ENCODE results near the gene PTPRN2. TPM values are rescaled to one million over a fixed set of nuclear protein-coding genes. Genes with fewer than 3 reads are reported as not detected.

PTPRN2 gene
- total RNA-seq, 2 experiments from 2014 or later, result 4.7 to 4.8 TPM

GRCh38 chr7:157637216-157637949 lies 950.2 kb downstream of the PTPRN2 start:
- CTCF ChIA-PET, result no interaction called here
- Mint-ChIP-seq H3K27ac (no peak overlapping the region), H3K4me3 (no peak overlapping the region), H3K9me3 (peaks cover 7% of the 10 kb centered on the region), H3K4me1 (no peaks in the 10 kb centered on the region), H3K27me3 (peaks cover 34% of the 10 kb centered on the region), H3K36me3 (ENCODE audit: low read depth) (no peaks in the 10 kb centered on the region)
- POLR2A ChIA-PET, result no interaction called here
- no peak for DNase-seq

- ChIA-PET POLR2A (interaction anchor here (1.0 kb wide), 1 partner anchor 39 kb away, joined by 3 read pairs; no protein-coding TSS in a partner anchor), CTCF (no interaction called here)
- Mint-ChIP-seq H3K4me1 (no peaks in the 10 kb centered on the region), H3K36me3 (ENCODE audit: low read depth) (no peaks in the 10 kb centered on the region), H3K27me3 (peaks cover 41% of the 10 kb centered on the region), H3K9me3 (peaks cover 7% of the 10 kb centered on the region), H3K4me3 (no peak overlapping the region), H3K27ac (no peak overlapping the region)
- DNase-seq, result no peak
Measured at GRCh38 chr7:157635669-157636068, 952.0 kb downstream of the PTPRN2 start.

- DNase-seq, result no peak
- Mint-ChIP-seq H3K9me3 (peaks cover 6% of the 10 kb centered on the region), H3K27me3 (peaks cover 42% of the 10 kb centered on the region), H3K36me3 (ENCODE audit: low read depth) (no peaks in the 10 kb centered on the region), H3K27ac (no peak overlapping the region), H3K4me1 (no peaks in the 10 kb centered on the region), H3K4me3 (no peak overlapping the region)
- ChIA-PET POLR2A (interaction anchor here (1.0 kb wide), 1 partner anchor 39 kb away, joined by 3 read pairs; no protein-coding TSS in a partner anchor), CTCF (no interaction called here)
Measured at GRCh38 chr7:157635148-157635500, 952.5 kb downstream of the PTPRN2 start.

GRCh38 chr7:157634401-157635147 lies 953.0 kb downstream of the PTPRN2 start:
- Mint-ChIP-seq H3K27me3 (peaks cover 39% of the 10 kb centered on the region), H3K4me3 (no peak overlapping the region), H3K36me3 (ENCODE audit: low read depth) (no peaks in the 10 kb centered on the region), H3K9me3 (peaks cover 3% of the 10 kb centered on the region), H3K27ac (no peak overlapping the region), H3K4me1 (no peaks in the 10 kb centered on the region)
- DNase-seq, result no peak
- CTCF ChIA-PET, result no interaction called here
- POLR2A ChIA-PET, result no interaction called here

GRCh38 chr7:157633465-157634185 lies 954.0 kb downstream of the PTPRN2 start:
- no peak overlapping the region for H3K27ac Mint-ChIP-seq
- no peak overlapping the region for H3K4me3 Mint-ChIP-seq
- H3K36me3 Mint-ChIP-seq (ENCODE audit: low read depth), result no peaks in the 10 kb centered on the region
- H3K9me3 Mint-ChIP-seq, result no peaks in the 10 kb centered on the region
- no peak for DNase-seq
- ChIA-PET CTCF (no interaction called here), POLR2A (no interaction called here)
- peaks cover 40% of the 10 kb centered on the region for H3K27me3 Mint-ChIP-seq
- no peaks in the 10 kb centered on the region for H3K4me1 Mint-ChIP-seq

GRCh38 chr7:157630301-157630853 lies 957.2 kb downstream of the PTPRN2 start:
- no peaks in the 10 kb centered on the region for H3K36me3 Mint-ChIP-seq (ENCODE audit: low read depth)
- no peak for DNase-seq
- POLR2A ChIA-PET, result no interaction called here
- H3K4me1 Mint-ChIP-seq, result peaks cover 11% of the 10 kb centered on the region
- CTCF ChIA-PET, result no interaction called here
- H3K27ac Mint-ChIP-seq, result no peak overlapping the region
- H3K4me3 Mint-ChIP-seq, result no peak overlapping the region
- peaks cover 25% of the 10 kb centered on the region for H3K27me3 Mint-ChIP-seq
- H3K9me3 Mint-ChIP-seq, result no peaks in the 10 kb centered on the region

GRCh38 chr7:157628456-157628855 lies 959.2 kb downstream of the PTPRN2 start:
- DNase-seq, result no peak
- Mint-ChIP-seq H3K9me3 (no peaks in the 10 kb centered on the region), H3K4me3 (no peak overlapping the region), H3K36me3 (ENCODE audit: low read depth) (no peaks in the 10 kb centered on the region), H3K27ac (no peak overlapping the region), H3K27me3 (peaks cover 19% of the 10 kb centered on the region), H3K4me1 (peaks cover 13% of the 10 kb centered on the region)
- POLR2A ChIA-PET, result no interaction called here
- CTCF ChIA-PET, result no interaction called here

GRCh38 chr7:157627646-157628045 lies 960.0 kb downstream of the PTPRN2 start:
- no peak for DNase-seq
- H3K36me3 Mint-ChIP-seq (ENCODE audit: low read depth), result no peaks in the 10 kb centered on the region
- peaks cover 16% of the 10 kb centered on the region for H3K27me3 Mint-ChIP-seq
- CTCF ChIA-PET, result interaction anchor here (1.0 kb wide), 1 partner anchor 17 kb away, joined by 3 read pairs; no protein-coding TSS in a partner anchor
- no peak overlapping the region for H3K27ac Mint-ChIP-seq
- H3K9me3 Mint-ChIP-seq, result no peaks in the 10 kb centered on the region
- POLR2A ChIA-PET, result no interaction called here
- H3K4me1 Mint-ChIP-seq, result peaks cover 14% of the 10 kb centered on the region
- no peak overlapping the region for H3K4me3 Mint-ChIP-seq

GRCh38 chr7:157627033-157627432 lies 960.6 kb downstream of the PTPRN2 start:
- Mint-ChIP-seq H3K27me3 (peaks cover 13% of the 10 kb centered on the region), H3K27ac (no peak overlapping the region), H3K4me3 (no peak overlapping the region), H3K36me3 (ENCODE audit: low read depth) (no peaks in the 10 kb centered on the region), H3K9me3 (no peaks in the 10 kb centered on the region), H3K4me1 (peaks cover 17% of the 10 kb centered on the region)
- ChIA-PET CTCF (interaction anchor here (1.0 kb wide), 1 partner anchor 17 kb away, joined by 3 read pairs; no protein-coding TSS in a partner anchor), POLR2A (interaction anchor here (0.7 kb wide), 1 partner anchor 14 kb away, joined by 4 read pairs; no protein-coding TSS in a partner anchor)
- DNase-seq, result no peak

GRCh38 chr7:157625973-157626742 lies 961.5 kb downstream of the PTPRN2 start:
- Mint-ChIP-seq H3K4me1 (peaks cover 18% of the 10 kb centered on the region), H3K27me3 (peaks cover 12% of the 10 kb centered on the region), H3K4me3 (no peak overlapping the region), H3K27ac (no peak overlapping the region), H3K9me3 (no peaks in the 10 kb centered on the region), H3K36me3 (ENCODE audit: low read depth) (no peaks in the 10 kb centered on the region)
- ChIA-PET POLR2A (interaction anchor here (0.7 kb wide), 1 partner anchor 14 kb away, joined by 4 read pairs; no protein-coding TSS in a partner anchor), CTCF (interaction anchor here (1.3 kb wide), 1 partner anchor 194 kb away, joined by 3 read pairs; no protein-coding TSS in a partner anchor)
- DNase-seq, result no peak

- Mint-ChIP-seq H3K4me1 (peaks cover 18% of the 10 kb centered on the region), H3K27me3 (peaks cover 5% of the 10 kb centered on the region), H3K9me3 (no peaks in the 10 kb centered on the region), H3K4me3 (no peak overlapping the region), H3K27ac (no peak overlapping the region), H3K36me3 (ENCODE audit: low read depth) (no peaks in the 10 kb centered on the region)
- ChIA-PET CTCF (interaction anchor here (0.7 kb wide), 1 partner anchor 990 kb away, joined by 3 read pairs; no protein-coding TSS in a partner anchor), POLR2A (interaction anchor here (1.1 kb wide), 1 partner anchor 11 kb away, joined by 4 read pairs; no protein-coding TSS in a partner anchor)
- no peak for DNase-seq
Measured at GRCh38 chr7:157623556-157623955, 964.1 kb downstream of the PTPRN2 start.
